ENCODE measurements around the gene TEF.

DNA sequence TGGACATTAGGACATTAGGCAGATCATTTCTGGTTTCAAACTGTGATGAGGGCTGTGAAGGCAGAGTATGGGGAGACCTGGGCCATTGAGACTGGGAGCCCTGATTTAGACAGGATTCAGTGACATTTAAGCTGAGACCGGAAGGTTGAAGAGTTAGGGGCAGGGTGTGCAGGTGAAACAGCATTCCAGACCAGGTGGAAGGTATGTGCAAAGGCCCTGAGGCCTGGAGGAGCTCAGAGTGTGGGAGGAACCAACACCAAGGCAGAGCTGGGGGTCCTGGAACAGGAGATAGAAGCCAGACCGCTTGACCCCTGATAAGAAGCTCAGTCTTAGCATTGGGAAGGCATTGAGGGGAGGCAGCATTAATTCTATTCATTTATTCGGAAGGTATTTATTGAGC, 47.9 kb upstream of the TEF start:
- TF ChIP-seq EZH2phosphoT487 (IDR thresholded peaks at IDR 0.05; ENCODE audit: borderline replicate concordance, low read depth) (no peak), FOXJ3 (CRISPR knock-in tag; IDR thresholded peaks at IDR 0.05) (no peak), USF1 (IDR thresholded peaks at IDR 0.05; ENCODE audit: borderline replicate concordance, low read depth) (no peak), RFX5 (IDR thresholded peaks at IDR 0.05; ENCODE audit: low read length) (no peak), CTCF (IDR thresholded peaks at IDR 0.05) (no peak), POLR2AphosphoS5 (IDR thresholded peaks at IDR 0.05; ENCODE audit: low read depth, low read length) (no peak), NFIC (IDR thresholded peaks at IDR 0.05; ENCODE audit: borderline replicate concordance) (no peak), RAD21 (IDR thresholded peaks at IDR 0.05; ENCODE audit: low read length) (no peak), USF2 (IDR thresholded peaks at IDR 0.05; ENCODE audit: borderline replicate concordance, low read depth, low read length) (no peak)

Measured in SK-N-SH (cell line).